GM21360 (cell line): Measurements from ENCODE around the gene OR4A5.
"Not testable (repeated sequence)": the region's sequence is repeated elsewhere in the genome, so short reads cannot be mapped to it uniquely, and the experiment has no call there.

ENCODE experiments used
- ATAC-seq: cut with Tn5 transposase; IDR thresholded peaks from one replicate; pipeline ENCODE4 v1.9.1; 2021; ENCODE audit warnings: mild to moderate bottlenecking, moderate library complexity; ENCODE audit not compliant: unreplicated experiment

Gene OR4A5

DNA sequence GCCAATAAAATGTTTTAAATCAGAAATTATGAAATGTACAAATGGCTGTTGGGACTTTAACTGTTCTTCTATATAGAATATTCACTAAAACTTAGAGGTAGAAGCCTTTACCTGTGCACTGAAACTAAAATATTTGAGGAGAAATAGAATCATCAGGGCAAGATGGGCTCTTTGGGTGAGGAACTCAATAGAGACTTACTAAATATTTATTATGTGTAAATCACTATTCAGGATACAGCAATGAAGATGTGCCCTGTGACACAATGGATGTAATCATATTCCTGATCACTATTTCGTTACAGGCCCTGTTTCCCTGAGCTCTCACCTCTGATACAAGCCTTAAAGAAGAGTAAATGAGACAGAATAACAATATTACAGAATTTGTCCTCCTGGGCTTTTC lies at the start of gene OR4A5:
Gene OR4A5, plus strand, starts transcription at position 301 of the 400 bp plus-strand sequence. Its CDS starts 53 bp downstream, at position 354.
- not testable (repeated sequence) for ATAC-seq

- ATAC-seq, result not testable (repeated sequence)
These were observed 13.5 kb downstream of the OR4A5 start for GRCh38 chr11:54720094-54720493.
